B cell (primary cell): ENCODE data around the gene PRPSAP1. TPM values are rescaled to one million over a fixed set of nuclear protein-coding genes. Genes with fewer than 3 reads are reported as not detected.

Experiments
- ATAC-seq: fragments of 200-7000 bp; cut with Tn5 transposase; one replicate; pipeline ENCODE4 v1.10.0; 2021; ENCODE audit warnings: low read depth, mild to moderate bottlenecking, moderate number of reproducible peaks, moderate library complexity
- CTCF ChIA-PET: fragments of 350-600 bp; sonication (Branson Sonifier 250); formaldehyde crosslinking; loops from one replicate; lab custom pipeline; 2021; ENCODE audit warnings: antibody characterized with exemption, inconsistent platforms; lab: Charles Lee
- POLR2A ChIA-PET: fragments of 350-600 bp; sonication (Branson Sonifier 250); formaldehyde crosslinking; loops from one replicate; lab custom pipeline; 2021; ENCODE audit warnings: antibody characterized with exemption; lab: Charles Lee
- DNase-seq: peaks from one replicate; pipeline ENCODE4 v3.0.0; 2013
- H2AFZ ChIP-seq: 2 replicates; pipeline ENCODE4 v1.6.1; 2012; ENCODE audit warnings: mild to moderate bottlenecking, low read depth, low read length; ENCODE audit not compliant: insufficient read depth, poor library complexity, severe bottlenecking
- H3K27ac ChIP-seq, 2 donors: 1 replicate in 1 of 2; 2 replicates in 1 of 2; pipeline ENCODE4 v1.5.1; 2012 to 2013; ENCODE audit warnings: low read length in 2 of 2, mild to moderate bottlenecking in 2 of 2, moderate library complexity in 1 of 2
- H3K27me3 ChIP-seq, 4 experiments: fragments of 200-600 bp in 1 of 4; sonication (generic) in 1 of 4; replicated peaks in 1 of 4; 1 replicate in 2 of 4; 2 replicates in 2 of 4; pipeline versions ENCODE4 v1.6.1 to v1.7.0; 2013 to 2016; ENCODE audit warnings: low read length in 3 of 4, mild to moderate bottlenecking in 2 of 4, mixed read lengths in 1 of 4, moderate library complexity in 1 of 4; ENCODE audit not compliant: insufficient read depth in 4 of 4, control insufficient read depth in 3 of 4; ENCODE audit errors: control extremely low read depth in 1 of 4
- H3K36me3 ChIP-seq, 2 experiments: replicated peaks in 1 of 2; 1 replicate in 1 of 2; 2 replicates in 1 of 2; pipeline versions ENCODE4 v1.6.1 to v1.7.1; 2013; ENCODE audit warnings: low read length in 1 of 2; ENCODE audit not compliant: insufficient read depth in 2 of 2, control insufficient read depth in 1 of 2; ENCODE audit errors: control extremely low read depth in 1 of 2, extremely low read depth in 1 of 2
- H3K4me1 ChIP-seq, 2 donors: fragments of 200-600 bp in 1 of 2; sonication (generic) in 1 of 2; 1 replicate in 1 of 2; 2 replicates in 1 of 2; pipeline versions ENCODE4 v1.5.1 to v1.6.1; 2013 to 2017; ENCODE audit warnings: low read length in 2 of 2; ENCODE audit not compliant: control insufficient read depth in 2 of 2, insufficient read depth in 2 of 2
- H3K4me2 ChIP-seq: replicated peaks from 2 replicates; pipeline ENCODE3; 2012; ENCODE audit warnings: mild to moderate bottlenecking, low read depth, low read length; ENCODE audit not compliant: poor library complexity, severe bottlenecking
- H3K4me3 ChIP-seq, 5 experiments: fragments of 200-600 bp in 1 of 5; sonication (generic) in 1 of 5; 1 replicate in 3 of 5; 2 replicates in 2 of 5; pipeline versions ENCODE4 v1.5.1 to v1.7.0; 2011 to 2016; ENCODE audit warnings: low read length in 4 of 5, mild to moderate bottlenecking in 4 of 5, low read depth in 2 of 5, control low read depth in 1 of 5, moderate library complexity in 1 of 5; ENCODE audit not compliant: insufficient read depth in 1 of 5; ENCODE audit errors: control extremely low read depth in 1 of 5, extremely low read depth in 1 of 5
- H3K79me2 ChIP-seq: fragments of 200-600 bp; sonication (generic); one replicate; pipeline ENCODE4 v1.6.0; 2016; ENCODE audit warnings: low read length; ENCODE audit not compliant: control insufficient read depth, insufficient read depth
- H3K9ac ChIP-seq: fragments of 200-600 bp; sonication (generic); 2 replicates; pipeline ENCODE4 v1.6.1; 2017; ENCODE audit warnings: mild to moderate bottlenecking, low read length, moderate library complexity
- H3K9me3 ChIP-seq, 3 donors: one replicate each; pipeline versions ENCODE4 v1.6.1 to v1.7.1; 2013; ENCODE audit warnings: low read length in 2 of 3; ENCODE audit not compliant: control insufficient read depth in 2 of 3, insufficient read depth in 1 of 3; ENCODE audit errors: control extremely low read depth in 1 of 3
- H4K20me1 ChIP-seq: 2 replicates; pipeline ENCODE4 v1.6.0; 2012; ENCODE audit warnings: mild to moderate bottlenecking, low read length; ENCODE audit not compliant: insufficient read depth, control insufficient read depth, poor library complexity, severe bottlenecking
- H3K27ac Mint-ChIP-seq: one replicate; pipeline ENCODE4 v1.8.0; 2021; ENCODE audit warnings: mixed read lengths
- H3K27me3 Mint-ChIP-seq: one replicate; pipeline ENCODE4 v1.8.0; 2021; ENCODE audit warnings: mixed read lengths
- H3K4me1 Mint-ChIP-seq: one replicate; pipeline ENCODE4 v1.8.0; 2021; ENCODE audit warnings: mixed read lengths
- H3K4me3 Mint-ChIP-seq: one replicate; pipeline ENCODE4 v1.8.0; 2021; ENCODE audit warnings: mixed read lengths
- H3K9me3 Mint-ChIP-seq: one replicate; pipeline ENCODE4 v1.8.0; 2022; ENCODE audit warnings: mixed read lengths; ENCODE audit not compliant: insufficient read depth
- EZH2 ChIP-seq: IDR thresholded peaks from 2 replicates; pipeline ENCODE4 v1.6.1; 2012; ENCODE audit warnings: borderline replicate concordance, low read depth, mild to moderate bottlenecking, moderate library complexity, low read length; ENCODE audit not compliant: insufficient read depth, poor library complexity, severe bottlenecking
- WGBS: methylation state at CpG from one replicate; pipeline ENCODE4 v1.1.5; 2013; ENCODE audit warnings: missing lambda C conversion rate; ENCODE audit not compliant: insufficient coverage; 5-methylcytosine and 5-hydroxymethylcytosine counted together
- intact Hi-C: fragments of 100-400 bp; cut with micrococcal nuclease; formaldehyde crosslinking; loops from one replicate; pipeline ENCODE4 v1.10.0; 2022
- polyA plus RNA-seq: library from polyadenylated mRNA; depleted of rRNA; stranded (reverse); fragments of >200 nt; gene quantifications from 2 replicates; pipeline ENCODE4 v1.2.3, GENCODE V29; 2012
- total RNA-seq, 2 donors: library from RNA; stranded (reverse); fragments of 120-200 nt in 1 of 2; gene quantifications; 1 replicate in 1 of 2; 2 replicates in 1 of 2; pipeline versions ENCODE4 v1.2.3 to v1.2.4, GENCODE V29; 2013 to 2022
- TF ChIP-seq, protein P1 (sequence below): fragments of 200-600 bp; IDR thresholded peaks from one replicate; pipeline ENCODE4 v1.8.0; 2022; ENCODE audit warnings: antibody characterized with exemption, mild to moderate bottlenecking

PRPSAP1 gene
- total and polyA plus RNA-seq, 2 donors (not counting 1 experiment from before 2014, with no cell fraction given), result 45.5 to 61.4 TPM

DNA sequence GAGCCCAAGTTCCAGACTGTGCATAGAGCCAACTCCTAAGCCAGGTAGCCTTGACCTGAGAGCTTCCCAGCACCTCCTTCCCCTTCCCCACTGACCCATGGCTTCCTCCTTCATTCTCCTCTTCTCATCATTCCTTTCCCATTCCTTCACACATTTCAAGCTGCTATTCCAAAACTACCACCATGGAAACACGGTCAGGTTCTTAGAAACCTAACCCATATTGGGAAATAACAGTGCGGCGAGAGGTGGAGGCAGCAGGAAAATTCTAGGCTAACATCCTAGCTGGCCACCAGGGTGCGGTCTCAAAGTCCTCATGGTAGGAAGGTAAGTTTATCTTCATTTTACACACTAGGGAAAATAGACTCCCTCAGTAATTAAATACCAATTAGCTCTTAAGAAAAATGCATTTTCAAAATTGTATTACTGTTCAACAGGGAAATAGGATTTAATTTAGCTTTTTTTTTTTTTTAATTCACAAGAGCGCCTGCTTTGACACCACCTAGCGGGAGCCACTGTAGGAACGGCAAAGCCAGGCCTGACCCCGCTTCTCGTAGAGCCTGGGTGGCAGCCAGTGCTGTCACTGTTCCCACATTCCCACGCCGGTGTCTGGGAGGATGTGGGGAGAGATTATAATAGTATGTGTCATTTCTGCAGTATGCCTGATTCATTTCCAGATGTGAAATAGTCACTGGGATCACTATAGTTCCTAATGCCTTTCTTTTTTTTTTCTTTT is 16.7 kb upstream of the PRPSAP1 start:
- Mint-ChIP-seq H3K4me3 (no peak overlapping the region), H3K9me3 (no peaks in the 10 kb centered on the region), H3K4me1 (no peaks in the 10 kb centered on the region), H3K27me3 (peaks cover 12% of the 10 kb centered on the region), H3K27ac (no peak overlapping the region)
- ChIA-PET CTCF (interaction anchor here (1.0 to 3.9 kb wide), 3 partner anchors 9 to 27 kb away, joined by 3 to 20 read pairs (median 5); no protein-coding TSS in a partner anchor), POLR2A (interaction anchor here (0.7 kb wide), 1 partner anchor 357 kb away, joined by 3 read pairs; no protein-coding TSS in a partner anchor)
- Histone ChIP-seq H3K9ac (no peak overlapping the region), H3K27me3 (peaks cover 0 to 2% (median 0%) of the 10 kb centered on the region in 4 experiments), H3K4me3 (no peak overlapping the region), H4K20me1 (no peaks in the 10 kb centered on the region), H3K36me3 (no peaks in the 10 kb centered on the region), H2AFZ (no peak overlapping the region), H3K4me1 (no peaks in the 10 kb centered on the region), H3K27ac (no peak overlapping the region), H3K4me2 (no peak overlapping the region), H3K79me2 (no peaks in the 10 kb centered on the region), H3K9me3 (no peaks in the 10 kb centered on the region)
- ATAC-seq (no peak), DNase-seq (no peak)
- WGBS, result 97% methylated on average over 6 of the region's 11 CpGs
- no peak for TF ChIP-seq EZH2
- TF ChIP-seq, protein P1, sequence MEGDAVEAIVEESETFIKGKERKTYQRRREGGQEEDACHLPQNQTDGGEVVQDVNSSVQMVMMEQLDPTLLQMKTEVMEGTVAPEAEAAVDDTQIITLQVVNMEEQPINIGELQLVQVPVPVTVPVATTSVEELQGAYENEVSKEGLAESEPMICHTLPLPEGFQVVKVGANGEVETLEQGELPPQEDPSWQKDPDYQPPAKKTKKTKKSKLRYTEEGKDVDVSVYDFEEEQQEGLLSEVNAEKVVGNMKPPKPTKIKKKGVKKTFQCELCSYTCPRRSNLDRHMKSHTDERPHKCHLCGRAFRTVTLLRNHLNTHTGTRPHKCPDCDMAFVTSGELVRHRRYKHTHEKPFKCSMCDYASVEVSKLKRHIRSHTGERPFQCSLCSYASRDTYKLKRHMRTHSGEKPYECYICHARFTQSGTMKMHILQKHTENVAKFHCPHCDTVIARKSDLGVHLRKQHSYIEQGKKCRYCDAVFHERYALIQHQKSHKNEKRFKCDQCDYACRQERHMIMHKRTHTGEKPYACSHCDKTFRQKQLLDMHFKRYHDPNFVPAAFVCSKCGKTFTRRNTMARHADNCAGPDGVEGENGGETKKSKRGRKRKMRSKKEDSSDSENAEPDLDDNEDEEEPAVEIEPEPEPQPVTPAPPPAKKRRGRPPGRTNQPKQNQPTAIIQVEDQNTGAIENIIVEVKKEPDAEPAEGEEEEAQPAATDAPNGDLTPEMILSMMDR, result no peak
- intact Hi-C loops, result no loop called here

DNA sequence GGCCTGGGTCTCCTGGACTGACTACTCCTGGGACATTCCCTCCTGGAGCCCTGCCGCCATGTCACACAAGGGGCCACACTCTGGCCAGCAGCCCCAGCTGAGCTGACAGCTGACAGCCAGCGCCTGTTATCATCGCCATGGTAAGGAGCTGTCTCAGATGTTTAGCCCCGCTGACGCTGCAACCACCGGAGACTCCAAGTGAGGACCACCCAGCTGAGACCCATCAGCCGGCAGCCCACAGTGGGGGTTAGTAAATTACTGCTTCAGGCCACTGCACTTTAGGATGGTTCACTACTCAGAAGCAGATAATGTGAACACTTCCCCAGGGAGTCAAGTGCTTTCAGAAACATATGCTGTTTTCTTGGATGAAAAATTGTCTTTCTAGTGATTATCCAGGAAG is 16.1 kb upstream of the PRPSAP1 start:
- WGBS, result 89% methylated on average over 7 of the region's 7 CpGs
- Histone ChIP-seq H3K36me3 (no peaks in the 10 kb centered on the region), H3K4me2 (no peak overlapping the region), H3K4me3 (no peak overlapping the region), H3K27ac (no peak overlapping the region), H3K4me1 (no peaks in the 10 kb centered on the region), H2AFZ (no peak overlapping the region), H3K9ac (no peak overlapping the region), H4K20me1 (no peaks in the 10 kb centered on the region), H3K9me3 (no peaks in the 10 kb centered on the region), H3K79me2 (no peaks in the 10 kb centered on the region), H3K27me3 (peaks cover 0 to 6% (median 0%) of the 10 kb centered on the region in 4 experiments)
- H3K4me3 Mint-ChIP-seq, result no peak overlapping the region
- no peak overlapping the region for H3K27ac Mint-ChIP-seq
- POLR2A ChIA-PET, result interaction anchor here (0.7 kb wide), 1 partner anchor 356 kb away, joined by 3 read pairs; no protein-coding TSS in a partner anchor
- no peak for TF ChIP-seq EZH2
- TF ChIP-seq, protein P1, result no peak
- intact Hi-C loops, result no loop called here
- CTCF ChIA-PET, result interaction anchor here (1.0 to 3.9 kb wide), 3 partner anchors 8 to 28 kb away, joined by 3 to 20 read pairs (median 5); no protein-coding TSS in a partner anchor
- DNase-seq (no peak), ATAC-seq (no peak)
- H3K27me3 Mint-ChIP-seq, result peaks cover 9% of the 10 kb centered on the region
- H3K9me3 Mint-ChIP-seq, result no peaks in the 10 kb centered on the region
- H3K4me1 Mint-ChIP-seq, result no peaks in the 10 kb centered on the region
